ENCODE results near the gene MRPL47. TPM values are rescaled to one million over a fixed set of nuclear protein-coding genes. Genes with fewer than 3 reads are reported as not detected.

MRPL47 gene
- polyA plus RNA-seq, 1 of the 3 experiments (the other 2 are of a cell fraction), result 37.8 TPM

GRCh38 chr3:179591313-179591712 lies 13.1 kb downstream of the MRPL47 start:
- Histone ChIP-seq H3K9me2 (no peaks in the 10 kb centered on the region), H3K4me2 (no peak overlapping the region), H2AFZ (ENCODE audit: low read depth) (no peak overlapping the region), H3K9me3 (no peaks in the 10 kb centered on the region), H3K79me2 (ENCODE audit: insufficient read depth) (peaks cover 5% of the 10 kb centered on the region; the same call in 1 of the 2 replicates), H4K20me1 (ENCODE audit: insufficient read depth) (no peaks in the 10 kb centered on the region), H3F3A (replicated peaks; ENCODE audit: insufficient read depth) (peaks cover 58% of the 10 kb centered on the region), H3K27me3 (ENCODE audit: insufficient read depth) (no peaks in the 10 kb centered on the region), H3K4me1 (ENCODE audit: control insufficient read depth in 1 of 2, insufficient read depth in 2 of 2, low read depth in 1 of 2, low read length in 1 of 2) (no peaks in the 10 kb centered on the region), H3K36me3 (replicated peaks in 1 of 2; ENCODE audit: control insufficient read depth in 1 of 2, insufficient read depth in 2 of 2, low read length in 1 of 2) (peaks cover 80 to 85% of the 10 kb centered on the region in 2 experiments), H3K9ac (no peak overlapping the region), H3K4me3 (ENCODE audit: low read depth in 2 of 2, low read length in 1 of 2) (no peak overlapping the region), H3K27ac (ENCODE audit: low read depth in 2 of 2, low read length in 1 of 2) (peak overlapping the region; percentile 43 to 54; a peak in 3 of 4 replicates)
- TF ChIP-seq TCF12 (IDR thresholded peaks at IDR 0.05) (no peak), ZBTB33 (IDR thresholded peaks at IDR 0.05; ENCODE audit: borderline replicate concordance, low read depth) (no peak), MAX (IDR thresholded peaks at IDR 0.05; ENCODE audit: low read depth) (no peak), EP300 (IDR thresholded peaks at IDR 0.05; ENCODE audit: borderline replicate concordance in 1 of 2, low read depth in 1 of 2, low read length in 1 of 2) (no peak), FOXJ3 (CRISPR knock-in tag; IDR thresholded peaks at IDR 0.05) (no peak), GATA2 (CRISPR knock-in tag; IDR thresholded peaks at IDR 0.05) (no peak), SIN3A (IDR thresholded peaks at IDR 0.05; ENCODE audit: borderline replicate concordance, low read depth, low read length) (no peak)
- ChIA-PET CTCF (no interaction called here), POLR2A (interaction anchor here (1.1 kb wide), 1 partner anchor 13 kb away, joined by 6 read pairs; the partner anchor contains the start of genes MRPL47 and NDUFB5)
- 96% methylated on average over 1 of the region's 1 CpG for WGBS (ENCODE audit: low lambda C conversion rate)
- no peak for DNase-seq

GRCh38 chr3:179590669-179591068 lies 13.8 kb downstream of the MRPL47 start:
- H3K36me3 ChIP-seq (replicated peaks in 1 of 2; ENCODE audit: control insufficient read depth in 1 of 2, insufficient read depth in 2 of 2, low read length in 1 of 2), result peaks cover 79 to 85% of the 10 kb centered on the region in 2 experiments
- H4K20me1 ChIP-seq (ENCODE audit: insufficient read depth), result no peaks in the 10 kb centered on the region
- peaks cover 64% of the 10 kb centered on the region for H3F3A ChIP-seq (replicated peaks; ENCODE audit: insufficient read depth)
- DNase-seq, result no peak
- H3K4me1 ChIP-seq (ENCODE audit: control insufficient read depth in 1 of 2, insufficient read depth in 2 of 2, low read depth in 1 of 2, low read length in 1 of 2), result no peaks in the 10 kb centered on the region
- no peak overlapping the region for H3K9ac ChIP-seq
- no peak overlapping the region for H3K4me2 ChIP-seq
- ChIA-PET CTCF (interaction anchor here (1.3 kb wide), 1 partner anchor 24 kb away, joined by 3 read pairs; no protein-coding TSS in a partner anchor), POLR2A (no interaction called here)
- no peaks in the 10 kb centered on the region for H3K9me3 ChIP-seq
- H3K9me2 ChIP-seq, result no peaks in the 10 kb centered on the region
- H3K79me2 ChIP-seq (ENCODE audit: insufficient read depth), result peaks cover 2% of the 10 kb centered on the region; the same call in 1 of the 2 replicates
- H2AFZ ChIP-seq (ENCODE audit: low read depth), result no peak overlapping the region
- no peak overlapping the region for H3K4me3 ChIP-seq (ENCODE audit: low read depth in 2 of 2, low read length in 1 of 2)
- TF ChIP-seq NRF1 (IDR thresholded peaks at IDR 0.05; ENCODE audit: low read depth, low read length), result no peak
- no peak for TF ChIP-seq EP300 (IDR thresholded peaks at IDR 0.05; ENCODE audit: borderline replicate concordance in 1 of 2, low read depth in 1 of 2, low read length in 1 of 2)
- no peak for TF ChIP-seq POLR2AphosphoS5 (IDR thresholded peaks at IDR 0.05; ENCODE audit: low read depth, low read length)
- TF ChIP-seq NFIC (IDR thresholded peaks at IDR 0.05; ENCODE audit: borderline replicate concordance), result 0 out of 2 replicates have a peak, but pooled peaks have one; percentile 9
- no peak for TF ChIP-seq JUND (IDR thresholded peaks at IDR 0.05)
- no peak for TF ChIP-seq FOXJ3 (CRISPR knock-in tag; IDR thresholded peaks at IDR 0.05)
- no peak for TF ChIP-seq GATA2 (CRISPR knock-in tag; IDR thresholded peaks at IDR 0.05)
- no peaks in the 10 kb centered on the region for H3K27me3 ChIP-seq (ENCODE audit: insufficient read depth)
- H3K27ac ChIP-seq (ENCODE audit: low read depth in 2 of 2, low read length in 1 of 2), result peak overlapping the region; percentile 43 to 54; a peak in 3 of 4 replicates
- 57% methylated on average over 2 of the region's 2 CpGs for WGBS (ENCODE audit: low lambda C conversion rate)

Measured in SK-N-SH (cell line).